ENCODE data around the gene TRIM60. TPM values are rescaled to one million over a fixed set of nuclear protein-coding genes. Genes with fewer than 3 reads are reported as not detected.
"Not testable (repeated sequence)": the region's sequence is repeated elsewhere in the genome, so short reads cannot be mapped to it uniquely, and the experiment has no call there.

TRIM60 gene
- total RNA-seq, 1 donor from 2014 or later: not detected

- Mint-ChIP-seq H3K4me1 (ENCODE audit: unreplicated experiment) (no peaks in the 10 kb centered on the region), H3K27me3 (no peaks in the 10 kb centered on the region)
- TF ChIP-seq CTCF (conservative IDR thresholded peaks at IDR 0.05): peak; percentile 63
Measured at GRCh38 chr4:165060938-165061337, 29.1 kb downstream of the TRIM60 start.

GRCh38 chr4:165070560-165070959, 38.8 kb downstream of the TRIM60 start:
- H3K4me1 Mint-ChIP-seq (ENCODE audit: unreplicated experiment): no peaks in the 10 kb centered on the region
- H3K36me3 Mint-ChIP-seq: no peaks in the 10 kb centered on the region
- no peak for DNase-seq (ENCODE audit: extremely low spot score, unreplicated experiment)
- H3K27ac Mint-ChIP-seq: no peak overlapping the region
- no peaks in the 10 kb centered on the region for H3K9me3 Mint-ChIP-seq
- no peaks in the 10 kb centered on the region for H3K27me3 Mint-ChIP-seq
- H3K4me3 Mint-ChIP-seq: no peak overlapping the region
- no peak for TF ChIP-seq CTCF (conservative IDR thresholded peaks at IDR 0.05)

More at GRCh38 chr4:165060938-165061337, 29.1 kb downstream of the TRIM60 start:
- Mint-ChIP-seq H3K36me3 (no peaks in the 10 kb centered on the region), H3K27ac (no peak overlapping the region), H3K9me3 (no peaks in the 10 kb centered on the region), H3K4me3 (no peak overlapping the region)
- no peak for DNase-seq (ENCODE audit: extremely low spot score, unreplicated experiment)

- H3K9me3 Mint-ChIP-seq; H3K36me3 Mint-ChIP-seq; H3K4me3 Mint-ChIP-seq; DNase-seq (ENCODE audit: extremely low spot score, unreplicated experiment); H3K4me1 Mint-ChIP-seq (ENCODE audit: unreplicated experiment); H3K27ac Mint-ChIP-seq; H3K27me3 Mint-ChIP-seq: not testable (repeated sequence)
Measured at GRCh38 chr4:165073346-165073745, 41.5 kb downstream of the TRIM60 start.

- H3K36me3 Mint-ChIP-seq: peaks cover 10% of the 10 kb centered on the region
- no peak overlapping the region for H3K4me3 Mint-ChIP-seq
- H3K27me3 Mint-ChIP-seq: no peaks in the 10 kb centered on the region
- no peak for TF ChIP-seq CTCF (conservative IDR thresholded peaks at IDR 0.05)
- H3K27ac Mint-ChIP-seq: no peak overlapping the region
- H3K9me3 Mint-ChIP-seq: no peaks in the 10 kb centered on the region
- H3K4me1 Mint-ChIP-seq (ENCODE audit: unreplicated experiment): no peaks in the 10 kb centered on the region
- DNase-seq (ENCODE audit: extremely low spot score, unreplicated experiment): no peak
Measured at GRCh38 chr4:165077034-165077578, 45.3 kb downstream of the TRIM60 start.

GRCh38 chr4:165079476-165079875, 47.7 kb downstream of the TRIM60 start:
- H3K9me3 Mint-ChIP-seq: no peaks in the 10 kb centered on the region
- DNase-seq (ENCODE audit: extremely low spot score, unreplicated experiment): no peak
- H3K4me3 Mint-ChIP-seq: no peak overlapping the region
- peaks cover 11% of the 10 kb centered on the region for H3K36me3 Mint-ChIP-seq
- H3K27ac Mint-ChIP-seq: no peak overlapping the region
- no peaks in the 10 kb centered on the region for H3K4me1 Mint-ChIP-seq (ENCODE audit: unreplicated experiment)
- TF ChIP-seq CTCF (conservative IDR thresholded peaks at IDR 0.05): no peak
- no peaks in the 10 kb centered on the region for H3K27me3 Mint-ChIP-seq

GRCh38 chr4:165084787-165085186, 53.0 kb downstream of the TRIM60 start:
- H3K27me3 Mint-ChIP-seq; H3K9me3 Mint-ChIP-seq; H3K4me3 Mint-ChIP-seq; DNase-seq (ENCODE audit: extremely low spot score, unreplicated experiment); H3K4me1 Mint-ChIP-seq (ENCODE audit: unreplicated experiment); H3K27ac Mint-ChIP-seq: not testable (repeated sequence)
- peaks cover 21% of the 10 kb centered on the region for H3K36me3 Mint-ChIP-seq

- Mint-ChIP-seq H3K9me3 (no peaks in the 10 kb centered on the region), H3K27me3 (no peaks in the 10 kb centered on the region), H3K4me3 (no peak overlapping the region), H3K4me1 (ENCODE audit: unreplicated experiment) (no peaks in the 10 kb centered on the region), H3K27ac (no peak overlapping the region), H3K36me3 (peaks cover 21% of the 10 kb centered on the region)
- no peak for DNase-seq (ENCODE audit: extremely low spot score, unreplicated experiment)
- TF ChIP-seq CTCF (conservative IDR thresholded peaks at IDR 0.05): no peak
Measured at GRCh38 chr4:165085946-165086345, 54.1 kb downstream of the TRIM60 start.

Measured in type B pancreatic cell (in vitro differentiated cells).